ENCODE results near the gene PTPRO.

DNA sequence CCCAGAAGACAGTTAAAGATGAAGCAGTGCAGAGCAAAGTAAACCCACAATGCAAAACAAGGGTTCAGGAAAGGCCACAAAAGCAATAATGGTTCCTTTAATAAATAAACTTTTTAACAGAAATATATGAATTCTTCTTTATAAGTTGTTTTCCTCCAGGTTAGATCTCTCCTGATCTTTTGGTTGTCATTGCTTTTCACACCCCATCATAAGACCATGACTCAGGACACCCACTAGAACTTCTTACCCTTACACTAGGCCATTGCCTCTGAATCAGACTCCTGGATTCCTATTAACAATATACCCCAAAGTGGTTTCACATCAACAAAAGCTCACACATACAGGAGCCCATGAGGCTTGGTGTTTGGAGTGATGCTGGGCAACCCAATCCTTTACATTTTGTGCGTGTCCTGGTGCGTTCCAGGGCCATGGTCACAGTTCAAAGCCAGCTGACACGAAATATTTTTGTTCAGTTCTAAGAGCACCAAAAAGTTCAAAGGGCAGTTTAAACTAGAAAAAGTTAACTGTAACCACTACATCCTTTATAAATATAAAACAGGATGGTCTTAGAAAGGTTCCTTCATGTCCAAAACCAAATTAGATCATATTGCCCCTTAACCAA lies 279.9 kb downstream of the PTPRO start:
- TF ChIP-seq, protein P1, sequence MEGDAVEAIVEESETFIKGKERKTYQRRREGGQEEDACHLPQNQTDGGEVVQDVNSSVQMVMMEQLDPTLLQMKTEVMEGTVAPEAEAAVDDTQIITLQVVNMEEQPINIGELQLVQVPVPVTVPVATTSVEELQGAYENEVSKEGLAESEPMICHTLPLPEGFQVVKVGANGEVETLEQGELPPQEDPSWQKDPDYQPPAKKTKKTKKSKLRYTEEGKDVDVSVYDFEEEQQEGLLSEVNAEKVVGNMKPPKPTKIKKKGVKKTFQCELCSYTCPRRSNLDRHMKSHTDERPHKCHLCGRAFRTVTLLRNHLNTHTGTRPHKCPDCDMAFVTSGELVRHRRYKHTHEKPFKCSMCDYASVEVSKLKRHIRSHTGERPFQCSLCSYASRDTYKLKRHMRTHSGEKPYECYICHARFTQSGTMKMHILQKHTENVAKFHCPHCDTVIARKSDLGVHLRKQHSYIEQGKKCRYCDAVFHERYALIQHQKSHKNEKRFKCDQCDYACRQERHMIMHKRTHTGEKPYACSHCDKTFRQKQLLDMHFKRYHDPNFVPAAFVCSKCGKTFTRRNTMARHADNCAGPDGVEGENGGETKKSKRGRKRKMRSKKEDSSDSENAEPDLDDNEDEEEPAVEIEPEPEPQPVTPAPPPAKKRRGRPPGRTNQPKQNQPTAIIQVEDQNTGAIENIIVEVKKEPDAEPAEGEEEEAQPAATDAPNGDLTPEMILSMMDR (IDR thresholded peaks at IDR 0.05), result no peak
- TF ChIP-seq POLR2A (IDR thresholded peaks at IDR 0.05), result no peak
